HepG2 (cell line): ENCODE measurements around the gene SLC9C2. TPM values are rescaled to one million over a fixed set of nuclear protein-coding genes. Genes with fewer than 3 reads are reported as not detected.

Experiments used
- ELK4 ChIP-seq: sonication (generic); formaldehyde crosslinking; IDR thresholded peaks from 2 replicates; pipeline ENCODE4 v1.9.0; 2021; ENCODE audit warnings: missing genetic modification reagents, borderline replicate concordance
- FOXA1 ChIP-seq, 2 experiments: fragments of 450-650 bp in 1 of 2; sonication (generic) in 1 of 2; formaldehyde crosslinking in 1 of 2; IDR thresholded peaks; 2 replicates each; pipeline versions ENCODE4 v1.4.0 to v1.6.1; 2016 to 2020; ENCODE audit warnings: missing genetic modification reagents in 1 of 2
- HNF1A ChIP-seq, 2 experiments: sonication (generic) in 1 of 2; formaldehyde crosslinking in 1 of 2; IDR thresholded peaks; 2 replicates each; pipeline versions ENCODE4 v1.4.0 to v1.6.1; 2016 to 2020; ENCODE audit warnings: borderline replicate concordance in 1 of 2, low read depth in 1 of 2, mild to moderate bottlenecking in 1 of 2, missing genetic modification reagents in 1 of 2
- HNRNPK ChIP-seq: fragments of 200-400 bp; formaldehyde crosslinking; IDR thresholded peaks from 2 replicates; pipeline ENCODE4 v1.6.1; 2018; ENCODE audit warnings: low read length, low read depth, moderate library complexity, mild to moderate bottlenecking; ENCODE audit not compliant: poor library complexity, severe bottlenecking
- PAX8 ChIP-seq: sonication (generic); formaldehyde crosslinking; IDR thresholded peaks from 2 replicates; pipeline ENCODE4 v1.8.0; 2022; ENCODE audit warnings: mild to moderate bottlenecking, missing genetic modification reagents, borderline replicate concordance
- REXO4 ChIP-seq: sonication (generic); formaldehyde crosslinking; IDR thresholded peaks from 2 replicates; pipeline ENCODE4 v1.8.0; 2022; ENCODE audit warnings: missing genetic modification reagents, mild to moderate bottlenecking, borderline replicate concordance
- SIN3B ChIP-seq: fragments of 150-350 bp; IDR thresholded peaks from 2 replicates; pipeline ENCODE4 v1.6.1; 2014; ENCODE audit warnings: low read length
- SOX13 ChIP-seq, 3 experiments: fragments of 450-650 bp in 1 of 3; sonication (generic) in 1 of 3; formaldehyde crosslinking in 1 of 3; IDR thresholded peaks in 2 of 3; conservative IDR thresholded peaks in 1 of 3; 2 replicates each; pipeline versions ENCODE4 v1.5.0 to v1.6.1; 2016 to 2020; ENCODE audit warnings: antibody characterized with exemption in 1 of 3, mild to moderate bottlenecking in 1 of 3, missing compliant biosample characterization in 1 of 3, missing genetic modification reagents in 1 of 3, moderate library complexity in 1 of 3
- ZBTB1 ChIP-seq: sonication (generic); formaldehyde crosslinking; IDR thresholded peaks from 2 replicates; pipeline ENCODE4 v1.4.0; 2020; ENCODE audit warnings: missing genetic modification reagents, borderline replicate concordance
- ZNF572 ChIP-seq: sonication (generic); formaldehyde crosslinking; IDR thresholded peaks from 2 replicates; pipeline ENCODE4 v1.5.1; 2020; ENCODE audit warnings: mild to moderate bottlenecking, missing genetic modification reagents
- ZNF703 ChIP-seq: sonication (generic); formaldehyde crosslinking; IDR thresholded peaks from 2 replicates; pipeline ENCODE4 v1.5.1; 2020; ENCODE audit warnings: missing genetic modification reagents, mild to moderate bottlenecking, moderate library complexity, borderline replicate concordance
- ZNF878 ChIP-seq: sonication (generic); formaldehyde crosslinking; IDR thresholded peaks from 2 replicates; pipeline ENCODE4 v1.8.1; 2023; ENCODE audit warnings: mild to moderate bottlenecking, missing genetic modification reagents, moderate library complexity
- polyA plus RNA-seq, 8 experiments: library from polyadenylated mRNA; depleted of rRNA in 3 of 8; stranded (reverse) in 7 of 8; unstranded in 1 of 8; fragments of >200 nt; fragmentation: Illumina TruSeq in 4 of 8; extraction: Trizol in 4 of 8; gene quantifications; 2 replicates each; pipeline versions ENCODE4 v1.2.1 to v1.2.3, GENCODE V29; 2011 to 2016; ENCODE audit warnings: low read depth in 4 of 8, missing spikeins in 1 of 8, mixed read lengths in 1 of 8; ENCODE audit not compliant: insufficient read depth in 1 of 8
- total RNA-seq, 5 experiments: library from RNA; depleted of rRNA; stranded (reverse); fragments of >200 nt; fragmentation: Illumina TruSeq; extraction: Trizol; gene quantifications; 2 replicates each; pipeline ENCODE4 v1.2.3, GENCODE V29; 2016; ENCODE audit warnings: low read depth in 1 of 5
- TF ChIP-seq, protein P1 (sequence below), 2 experiments: IDR thresholded peaks; 2 replicates each; pipeline ENCODE4 v1.6.1; 2011 to 2012; ENCODE audit warnings: low read length in 2 of 2, borderline replicate concordance in 1 of 2, low read depth in 1 of 2, mild to moderate bottlenecking in 1 of 2, moderate library complexity in 1 of 2
- TF ChIP-seq, protein P2 (sequence below): sonication (generic); formaldehyde crosslinking; IDR thresholded peaks from 2 replicates; pipeline ENCODE4 v1.8.0; 2022; ENCODE audit warnings: missing genetic modification reagents, mild to moderate bottlenecking, moderate library complexity, borderline replicate concordance

The SLC9C2 gene
- total and polyA plus RNA-seq, 2 of the 13 experiments (the other 11 are each of a cell fraction or from before 2014, with no cell fraction given): 0.03 TPM; not detected in 1

DNA sequence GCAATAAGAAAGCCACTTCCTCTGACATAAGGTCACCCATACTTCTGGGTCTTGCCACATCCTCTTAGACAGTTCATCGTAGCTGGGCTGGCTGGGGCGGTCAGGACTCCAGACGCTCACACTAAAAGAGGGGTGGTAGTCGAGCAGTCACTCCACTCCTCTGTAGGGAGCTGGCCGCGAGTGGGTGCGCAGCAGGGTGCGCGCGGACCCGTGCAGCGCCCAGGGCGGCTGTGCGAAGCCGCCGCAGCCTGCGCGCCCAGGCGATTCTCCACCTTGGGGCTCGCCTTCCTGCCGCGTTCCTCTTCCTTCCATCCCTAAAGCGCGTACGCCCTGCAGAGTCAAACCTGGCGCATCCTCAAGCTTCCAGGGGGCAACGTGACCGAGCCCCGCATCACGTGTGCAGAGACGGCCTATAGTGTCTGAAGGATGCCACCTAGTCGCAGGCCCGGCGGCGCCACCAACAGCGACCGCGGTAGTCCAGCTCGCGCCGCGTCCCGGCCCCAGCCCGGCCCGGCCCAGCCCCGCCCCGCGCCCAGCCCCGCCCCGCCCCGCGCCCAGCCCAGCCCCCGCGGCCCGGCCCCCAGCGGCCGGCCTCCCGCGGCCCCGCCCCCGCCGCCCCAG lies 126.1 kb downstream of the SLC9C2 start (continued):
- TF ChIP-seq HNF1A (IDR thresholded peaks at IDR 0.05; ENCODE audit: low read depth) (no peak), HNF1A (CRISPR knock-in tag; IDR thresholded peaks at IDR 0.05; ENCODE audit: borderline replicate concordance) (peak; percentile 13; the same call in 1 of the 2 replicates), REXO4 (CRISPR knock-in tag) (no peak), ZNF572 (CRISPR knock-in tag) (no peak), ELK4 (CRISPR knock-in tag) (no peak), ZBTB1 (CRISPR knock-in tag) (no peak), SIN3B (peak; percentile 53; the same call in 1 of the 2 replicates), ZNF878 (CRISPR knock-in tag) (no peak), SOX13 (IDR thresholded peaks at IDR 0.05) (no peak), SOX13 (CRISPR knock-in tag; conservative IDR thresholded peaks at IDR 0.05 in 1 of 2, IDR thresholded peaks at IDR 0.05 in 1 of 2) (peak in 1 of 2 experiments; percentile 6; a peak in 1 of 4 replicates), FOXA1 (IDR thresholded peaks at IDR 0.05) (no peak), FOXA1 (CRISPR knock-in tag; IDR thresholded peaks at IDR 0.05) (no peak), ZNF703 (CRISPR knock-in tag) (no peak), HNRNPK (no peak), PAX8 (CRISPR knock-in tag) (no peak)
- TF ChIP-seq, protein P1, sequence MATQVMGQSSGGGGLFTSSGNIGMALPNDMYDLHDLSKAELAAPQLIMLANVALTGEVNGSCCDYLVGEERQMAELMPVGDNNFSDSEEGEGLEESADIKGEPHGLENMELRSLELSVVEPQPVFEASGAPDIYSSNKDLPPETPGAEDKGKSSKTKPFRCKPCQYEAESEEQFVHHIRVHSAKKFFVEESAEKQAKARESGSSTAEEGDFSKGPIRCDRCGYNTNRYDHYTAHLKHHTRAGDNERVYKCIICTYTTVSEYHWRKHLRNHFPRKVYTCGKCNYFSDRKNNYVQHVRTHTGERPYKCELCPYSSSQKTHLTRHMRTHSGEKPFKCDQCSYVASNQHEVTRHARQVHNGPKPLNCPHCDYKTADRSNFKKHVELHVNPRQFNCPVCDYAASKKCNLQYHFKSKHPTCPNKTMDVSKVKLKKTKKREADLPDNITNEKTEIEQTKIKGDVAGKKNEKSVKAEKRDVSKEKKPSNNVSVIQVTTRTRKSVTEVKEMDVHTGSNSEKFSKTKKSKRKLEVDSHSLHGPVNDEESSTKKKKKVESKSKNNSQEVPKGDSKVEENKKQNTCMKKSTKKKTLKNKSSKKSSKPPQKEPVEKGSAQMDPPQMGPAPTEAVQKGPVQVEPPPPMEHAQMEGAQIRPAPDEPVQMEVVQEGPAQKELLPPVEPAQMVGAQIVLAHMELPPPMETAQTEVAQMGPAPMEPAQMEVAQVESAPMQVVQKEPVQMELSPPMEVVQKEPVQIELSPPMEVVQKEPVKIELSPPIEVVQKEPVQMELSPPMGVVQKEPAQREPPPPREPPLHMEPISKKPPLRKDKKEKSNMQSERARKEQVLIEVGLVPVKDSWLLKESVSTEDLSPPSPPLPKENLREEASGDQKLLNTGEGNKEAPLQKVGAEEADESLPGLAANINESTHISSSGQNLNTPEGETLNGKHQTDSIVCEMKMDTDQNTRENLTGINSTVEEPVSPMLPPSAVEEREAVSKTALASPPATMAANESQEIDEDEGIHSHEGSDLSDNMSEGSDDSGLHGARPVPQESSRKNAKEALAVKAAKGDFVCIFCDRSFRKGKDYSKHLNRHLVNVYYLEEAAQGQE (IDR thresholded peaks at IDR 0.05; ENCODE audit: borderline replicate concordance in 1 of 2, low read depth in 1 of 2, low read length in 2 of 2): no peak
- TF ChIP-seq, protein P2, sequence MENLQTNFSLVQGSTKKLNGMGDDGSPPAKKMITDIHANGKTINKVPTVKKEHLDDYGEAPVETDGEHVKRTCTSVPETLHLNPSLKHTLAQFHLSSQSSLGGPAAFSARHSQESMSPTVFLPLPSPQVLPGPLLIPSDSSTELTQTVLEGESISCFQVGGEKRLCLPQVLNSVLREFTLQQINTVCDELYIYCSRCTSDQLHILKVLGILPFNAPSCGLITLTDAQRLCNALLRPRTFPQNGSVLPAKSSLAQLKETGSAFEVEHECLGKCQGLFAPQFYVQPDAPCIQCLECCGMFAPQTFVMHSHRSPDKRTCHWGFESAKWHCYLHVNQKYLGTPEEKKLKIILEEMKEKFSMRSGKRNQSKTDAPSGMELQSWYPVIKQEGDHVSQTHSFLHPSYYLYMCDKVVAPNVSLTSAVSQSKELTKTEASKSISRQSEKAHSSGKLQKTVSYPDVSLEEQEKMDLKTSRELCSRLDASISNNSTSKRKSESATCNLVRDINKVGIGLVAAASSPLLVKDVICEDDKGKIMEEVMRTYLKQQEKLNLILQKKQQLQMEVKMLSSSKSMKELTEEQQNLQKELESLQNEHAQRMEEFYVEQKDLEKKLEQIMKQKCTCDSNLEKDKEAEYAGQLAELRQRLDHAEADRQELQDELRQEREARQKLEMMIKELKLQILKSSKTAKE (CRISPR knock-in tag): no peak
